ENCODE data around the gene FBXO36. TPM values are rescaled to one million over a fixed set of nuclear protein-coding genes. Genes with fewer than 3 reads are reported as not detected.

Gene FBXO36
- total RNA-seq, 6 donors from 2014 or later, result 2.4 to 13.8 (median 4.5) TPM

- DNase-seq (no peak), ATAC-seq (ENCODE audit: low FRiP score in 2 of 2) (no peak)
Measured at GRCh38 chr2:229943770-229944449, 21.6 kb downstream of the FBXO36 start.

DNA sequence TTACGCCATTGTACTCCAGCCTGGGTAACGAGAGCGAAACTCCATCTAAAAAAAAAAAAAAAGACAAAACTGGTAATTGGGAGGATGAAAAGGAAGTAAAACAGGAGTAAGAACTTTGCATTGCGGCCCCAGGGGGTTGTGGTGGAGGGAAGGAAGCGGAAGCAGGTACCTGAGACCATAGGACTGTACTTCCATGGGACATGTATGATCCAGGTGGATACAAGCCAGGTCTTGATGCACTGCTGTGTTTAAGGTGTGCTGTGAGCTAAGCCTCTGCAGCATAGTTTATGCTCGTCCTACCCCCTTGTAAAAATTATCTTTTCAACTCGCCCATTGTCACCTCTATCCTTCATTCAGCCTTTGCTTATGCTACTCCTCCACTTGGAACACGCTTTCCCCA, 23.7 kb downstream of the FBXO36 start:
- ATAC-seq (ENCODE audit: low FRiP score in 2 of 2) (no peak), DNase-seq (no peak)
- 94 to 98% methylated on average over 8 of the region's 8 CpGs for WGBS, 2 donors
- H3K9me3 ChIP-seq, result no peaks in the 10 kb centered on the region
- no peak overlapping the region for H3K4me3 ChIP-seq
- H3K27ac ChIP-seq, result no peak overlapping the region
- H3K27me3 ChIP-seq, result no peaks in the 10 kb centered on the region
- TF ChIP-seq EP300 (IDR thresholded peaks at IDR 0.05), result no peak
- TF ChIP-seq, protein P1, sequence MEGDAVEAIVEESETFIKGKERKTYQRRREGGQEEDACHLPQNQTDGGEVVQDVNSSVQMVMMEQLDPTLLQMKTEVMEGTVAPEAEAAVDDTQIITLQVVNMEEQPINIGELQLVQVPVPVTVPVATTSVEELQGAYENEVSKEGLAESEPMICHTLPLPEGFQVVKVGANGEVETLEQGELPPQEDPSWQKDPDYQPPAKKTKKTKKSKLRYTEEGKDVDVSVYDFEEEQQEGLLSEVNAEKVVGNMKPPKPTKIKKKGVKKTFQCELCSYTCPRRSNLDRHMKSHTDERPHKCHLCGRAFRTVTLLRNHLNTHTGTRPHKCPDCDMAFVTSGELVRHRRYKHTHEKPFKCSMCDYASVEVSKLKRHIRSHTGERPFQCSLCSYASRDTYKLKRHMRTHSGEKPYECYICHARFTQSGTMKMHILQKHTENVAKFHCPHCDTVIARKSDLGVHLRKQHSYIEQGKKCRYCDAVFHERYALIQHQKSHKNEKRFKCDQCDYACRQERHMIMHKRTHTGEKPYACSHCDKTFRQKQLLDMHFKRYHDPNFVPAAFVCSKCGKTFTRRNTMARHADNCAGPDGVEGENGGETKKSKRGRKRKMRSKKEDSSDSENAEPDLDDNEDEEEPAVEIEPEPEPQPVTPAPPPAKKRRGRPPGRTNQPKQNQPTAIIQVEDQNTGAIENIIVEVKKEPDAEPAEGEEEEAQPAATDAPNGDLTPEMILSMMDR (IDR thresholded peaks at IDR 0.05), result no peak
- no peak for TF ChIP-seq POLR2A (IDR thresholded peaks at IDR 0.05)
- no peak for TF ChIP-seq POLR2AphosphoS5 (IDR thresholded peaks at IDR 0.05)
- H3K36me3 ChIP-seq, result no peaks in the 10 kb centered on the region
- no peaks in the 10 kb centered on the region for H3K4me1 ChIP-seq

More at GRCh38 chr2:229943770-229944449, 21.6 kb downstream of the FBXO36 start:
- H3K27me3 ChIP-seq, result no peaks in the 10 kb centered on the region
- H3K4me1 ChIP-seq, result no peaks in the 10 kb centered on the region
- H3K36me3 ChIP-seq, result no peaks in the 10 kb centered on the region
- no peak overlapping the region for H3K27ac ChIP-seq
- 63 to 71% methylated on average over 5 of the region's 5 CpGs for WGBS, 2 donors
- H3K9me3 ChIP-seq, result no peaks in the 10 kb centered on the region
- H3K4me3 ChIP-seq, result no peak overlapping the region
- TF ChIP-seq, protein P1 (IDR thresholded peaks at IDR 0.05), result no peak
- TF ChIP-seq POLR2AphosphoS5 (IDR thresholded peaks at IDR 0.05) (no peak), EP300 (IDR thresholded peaks at IDR 0.05) (no peak), POLR2A (IDR thresholded peaks at IDR 0.05) (no peak)

GRCh38 chr2:229947544-229947943, 25.2 kb downstream of the FBXO36 start:
- H3K4me1 ChIP-seq, result no peaks in the 10 kb centered on the region
- H3K4me3 ChIP-seq, result no peak overlapping the region
- whole genome bisulfite sequencing, 2 donors, result 79 to 91% methylated on average over 1 of the region's 1 CpG
- H3K36me3 ChIP-seq, result no peaks in the 10 kb centered on the region
- H3K27ac ChIP-seq, result no peak overlapping the region
- ATAC-seq (ENCODE audit: low FRiP score in 2 of 2) (no peak), DNase-seq (no peak)
- H3K27me3 ChIP-seq, result no peaks in the 10 kb centered on the region
- H3K9me3 ChIP-seq, result no peaks in the 10 kb centered on the region
- no peak for TF ChIP-seq POLR2A (IDR thresholded peaks at IDR 0.05)
- TF ChIP-seq, protein P1 (IDR thresholded peaks at IDR 0.05), result no peak
- TF ChIP-seq POLR2AphosphoS5 (IDR thresholded peaks at IDR 0.05), result no peak
- no peak for TF ChIP-seq EP300 (IDR thresholded peaks at IDR 0.05)

DNA sequence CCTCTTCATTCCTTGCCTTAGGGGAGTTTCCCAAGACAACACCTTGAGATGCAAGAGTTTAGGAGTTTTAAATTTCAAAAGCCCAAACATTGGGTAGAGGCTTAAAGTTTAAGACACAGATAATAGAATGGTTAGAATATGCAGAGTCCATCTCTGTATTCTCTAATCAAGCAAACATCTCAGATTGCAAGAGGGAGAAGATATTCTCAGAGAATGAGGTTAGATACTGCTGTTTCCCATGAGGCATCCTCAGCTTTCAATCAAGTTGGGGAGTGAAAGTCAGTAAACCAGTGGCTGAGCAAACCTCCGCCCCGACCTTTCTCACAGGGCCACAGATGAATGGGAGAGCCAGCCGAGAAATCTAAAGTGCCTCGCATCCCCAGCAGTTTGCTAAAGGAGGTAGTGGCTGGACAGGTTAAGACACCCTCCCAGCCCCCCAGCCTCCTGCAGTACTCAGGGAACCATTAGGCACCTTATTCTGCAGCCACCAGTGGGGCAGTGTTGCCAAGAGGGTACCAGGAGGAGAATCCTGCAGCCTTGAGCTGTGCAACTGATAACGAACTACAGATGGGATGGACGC, 30.0 kb downstream of the FBXO36 start:
- TF ChIP-seq, protein P1 (IDR thresholded peaks at IDR 0.05), result no peak
- no peak for TF ChIP-seq EP300 (IDR thresholded peaks at IDR 0.05)
- TF ChIP-seq POLR2AphosphoS5 (IDR thresholded peaks at IDR 0.05), result no peak
- no peak for TF ChIP-seq POLR2A (IDR thresholded peaks at IDR 0.05)
- WGBS, 2 donors, result 91 to 97% methylated on average over 4 to 6 of the region's 6 CpGs
- H3K27me3 ChIP-seq, result no peaks in the 10 kb centered on the region
- H3K4me1 ChIP-seq, result no peaks in the 10 kb centered on the region
- DNase-seq (no peak), ATAC-seq (ENCODE audit: low FRiP score in 2 of 2) (no peak)
- no peak overlapping the region for H3K27ac ChIP-seq
- H3K9me3 ChIP-seq, result no peaks in the 10 kb centered on the region
- no peaks in the 10 kb centered on the region for H3K36me3 ChIP-seq
- H3K4me3 ChIP-seq, result no peak overlapping the region

GRCh38 chr2:229955663-229956062, 33.4 kb downstream of the FBXO36 start:
- H3K27me3 ChIP-seq, result no peaks in the 10 kb centered on the region
- no peaks in the 10 kb centered on the region for H3K9me3 ChIP-seq
- H3K27ac ChIP-seq, result no peak overlapping the region
- TF ChIP-seq EP300 (IDR thresholded peaks at IDR 0.05) (no peak), POLR2AphosphoS5 (IDR thresholded peaks at IDR 0.05) (no peak), POLR2A (IDR thresholded peaks at IDR 0.05) (no peak)
- TF ChIP-seq, protein P1 (IDR thresholded peaks at IDR 0.05), result no peak
- no peak for ATAC-seq (ENCODE audit: low FRiP score in 2 of 2)
- no peak overlapping the region for H3K4me3 ChIP-seq
- WGBS, 2 donors, result 91 to 97% methylated on average over 1 of the region's 1 CpG
- H3K36me3 ChIP-seq, result no peaks in the 10 kb centered on the region
- H3K4me1 ChIP-seq, result no peaks in the 10 kb centered on the region
- DNase-seq, result no peak

Measured in upper lobe of left lung (tissue), 6 donors.